Keratinocyte (primary cell): ENCODE data around the gene PPM1M.
"Not testable (repeated sequence)": the region's sequence is repeated elsewhere in the genome, so short reads cannot be mapped to it uniquely, and the experiment has no call there.

Experiments used
- EZH2 ChIP-seq: IDR thresholded peaks from one replicate; pipeline ENCODE4 v1.6.1; 2012; ENCODE audit warnings: inconsistent platforms, mild to moderate bottlenecking, low read length, moderate library complexity
- TF ChIP-seq, protein P1 (sequence below), 3 experiments: IDR thresholded peaks in 1 of 3; conservative IDR thresholded peaks in 1 of 3; optimal IDR thresholded peaks in 1 of 3; 2 replicates in 2 of 3; 3 replicates in 1 of 3; pipeline versions ENCODE3 to v1.5.1; 2011; ENCODE audit warnings: low read length in 3 of 3, mild to moderate bottlenecking in 3 of 3, moderate library complexity in 2 of 3, control low read depth in 1 of 3, inconsistent platforms in 1 of 3; ENCODE audit not compliant: insufficient read depth in 2 of 3; ENCODE audit errors: extremely low read depth in 1 of 3

DNA sequence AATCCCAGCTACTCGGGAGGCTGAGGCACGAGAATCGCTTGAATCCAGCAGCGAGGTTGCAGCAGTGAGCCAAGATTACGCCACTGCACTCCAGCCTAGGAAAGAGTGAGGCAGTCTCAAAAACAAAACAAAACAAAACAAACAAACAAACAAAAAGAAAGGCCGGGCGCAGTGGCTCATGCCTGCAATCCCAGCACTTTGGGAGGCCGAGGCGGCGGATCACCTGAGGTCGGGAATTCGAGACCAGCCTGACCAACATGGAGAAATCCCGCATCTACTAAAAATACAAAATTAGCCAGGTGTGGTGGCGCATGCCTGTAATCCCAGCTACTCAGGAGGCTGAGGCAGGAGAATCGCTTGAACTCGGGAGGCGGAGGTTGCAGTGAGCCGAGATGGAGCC is 29.2 kb downstream of the PPM1M start:
- TF ChIP-seq, protein P1, sequence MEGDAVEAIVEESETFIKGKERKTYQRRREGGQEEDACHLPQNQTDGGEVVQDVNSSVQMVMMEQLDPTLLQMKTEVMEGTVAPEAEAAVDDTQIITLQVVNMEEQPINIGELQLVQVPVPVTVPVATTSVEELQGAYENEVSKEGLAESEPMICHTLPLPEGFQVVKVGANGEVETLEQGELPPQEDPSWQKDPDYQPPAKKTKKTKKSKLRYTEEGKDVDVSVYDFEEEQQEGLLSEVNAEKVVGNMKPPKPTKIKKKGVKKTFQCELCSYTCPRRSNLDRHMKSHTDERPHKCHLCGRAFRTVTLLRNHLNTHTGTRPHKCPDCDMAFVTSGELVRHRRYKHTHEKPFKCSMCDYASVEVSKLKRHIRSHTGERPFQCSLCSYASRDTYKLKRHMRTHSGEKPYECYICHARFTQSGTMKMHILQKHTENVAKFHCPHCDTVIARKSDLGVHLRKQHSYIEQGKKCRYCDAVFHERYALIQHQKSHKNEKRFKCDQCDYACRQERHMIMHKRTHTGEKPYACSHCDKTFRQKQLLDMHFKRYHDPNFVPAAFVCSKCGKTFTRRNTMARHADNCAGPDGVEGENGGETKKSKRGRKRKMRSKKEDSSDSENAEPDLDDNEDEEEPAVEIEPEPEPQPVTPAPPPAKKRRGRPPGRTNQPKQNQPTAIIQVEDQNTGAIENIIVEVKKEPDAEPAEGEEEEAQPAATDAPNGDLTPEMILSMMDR (optimal IDR thresholded peaks at IDR 0.05 in 1 of 3, IDR thresholded peaks at IDR 0.05 in 1 of 3, conservative IDR thresholded peaks at IDR 0.05 in 1 of 3; ENCODE audit: extremely low read depth in 1 of 3, insufficient read depth in 2 of 3, low read length in 3 of 3), result not testable (repeated sequence)
- TF ChIP-seq EZH2, result not testable (repeated sequence)
